Embryonic facial prominence (tissue), 1 donor: Measurements from ENCODE around the gene AKR1E2.

Experiments
- DNase-seq: peaks from one replicate; pipeline ENCODE4 v3.0.0-alpha.2; 2016; ENCODE audit errors: extremely low spot score

Gene AKR1E2

GRCh38 chr10:4845766-4846165 lies 19.8 kb downstream of the AKR1E2 start:
- DNase-seq, result no peak

GRCh38 chr10:4846775-4847174 lies 20.8 kb downstream of the AKR1E2 start:
- no peak for DNase-seq

- no peak for DNase-seq
These were observed 21.8 kb downstream of the AKR1E2 start for GRCh38 chr10:4847561-4848355.

- DNase-seq, result no peak
These were observed 22.5 kb downstream of the AKR1E2 start for GRCh38 chr10:4848356-4849041.

GRCh38 chr10:4849042-4849402 lies 23.0 kb downstream of the AKR1E2 start:
- no peak for DNase-seq

GRCh38 chr10:4849555-4850242 lies 23.7 kb downstream of the AKR1E2 start:
- DNase-seq, result peak; percentile 82

GRCh38 chr10:4850397-4850796 lies 24.4 kb downstream of the AKR1E2 start:
- no peak for DNase-seq

GRCh38 chr10:4851176-4851575 lies 25.2 kb downstream of the AKR1E2 start:
- DNase-seq, result no peak

GRCh38 chr10:4851846-4852245 lies 25.8 kb downstream of the AKR1E2 start:
- DNase-seq, result no peak

GRCh38 chr10:4865945-4866661 lies 40.1 kb downstream of the AKR1E2 start:
- DNase-seq, result no peak

- DNase-seq, result no peak
These were observed 41.1 kb downstream of the AKR1E2 start for GRCh38 chr10:4867109-4867519.

GRCh38 chr10:4867520-4868356 lies 41.7 kb downstream of the AKR1E2 start:
- no peak for DNase-seq

- DNase-seq, result no peak
These were observed 42.3 kb downstream of the AKR1E2 start for GRCh38 chr10:4868357-4868657.

GRCh38 chr10:4882704-4883078 lies 56.7 kb downstream of the AKR1E2 start:
- no peak for DNase-seq

GRCh38 chr10:4883079-4883739 lies 57.2 kb downstream of the AKR1E2 start:
- DNase-seq, result no peak

- DNase-seq, result no peak
These were observed 59.2 kb downstream of the AKR1E2 start for GRCh38 chr10:4885162-4885561.

- no peak for DNase-seq
These were observed 61.5 kb downstream of the AKR1E2 start for GRCh38 chr10:4887501-4887900.

GRCh38 chr10:4888236-4888635 lies 62.2 kb downstream of the AKR1E2 start:
- no peak for DNase-seq

GRCh38 chr10:4889959-4890358 lies 64.0 kb downstream of the AKR1E2 start:
- DNase-seq, result no peak

- no peak for DNase-seq
These were observed 66.7 kb downstream of the AKR1E2 start for GRCh38 chr10:4892681-4893080.

- DNase-seq, result no peak
These were observed 68.3 kb downstream of the AKR1E2 start for GRCh38 chr10:4894335-4894734.
